ENCODE results near the gene NYNRIN. TPM values are rescaled to one million over a fixed set of nuclear protein-coding genes. Genes with fewer than 3 reads are reported as not detected.

Gene NYNRIN
- total and polyA plus RNA-seq, 9 donors, result 22.0 to 76.0 (median 54.6) TPM

DNA sequence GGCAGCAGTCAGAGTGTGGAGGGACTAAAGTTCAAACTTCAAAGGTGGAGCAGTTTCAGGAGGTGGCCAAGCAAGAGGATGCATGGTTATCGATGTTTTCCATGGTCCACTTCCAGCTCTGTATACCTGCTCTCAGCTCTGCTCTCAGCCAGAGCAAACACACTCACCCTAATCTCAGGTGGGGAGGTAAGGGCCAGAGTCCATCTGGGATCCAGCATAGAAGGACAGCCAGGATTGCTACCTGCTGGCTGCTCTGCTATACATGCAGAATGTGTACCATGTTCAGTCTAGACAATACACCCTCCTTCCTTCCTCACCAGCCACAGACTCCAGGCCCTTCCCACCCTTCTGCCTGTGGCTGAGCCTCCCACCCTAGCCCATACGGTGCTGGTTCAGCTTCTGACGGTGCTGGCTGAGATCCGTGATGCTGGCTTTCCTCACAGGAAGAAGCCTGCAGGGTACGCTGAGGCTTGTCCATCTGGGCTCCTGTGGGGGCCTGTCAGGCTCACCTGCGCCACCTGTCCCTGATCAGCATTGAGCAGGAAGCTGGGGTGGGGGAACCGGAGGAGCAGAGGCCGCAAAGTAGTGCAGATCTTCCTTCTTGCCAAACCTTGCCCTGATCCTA, 28.2 kb downstream of the NYNRIN start:
- intact Hi-C loops (cut with DNase I), result no loop called here
- Histone ChIP-seq H3K27ac (no peak overlapping the region), H3K9me3 (no peaks in the 10 kb centered on the region), H3K36me3 (no peaks in the 10 kb centered on the region), H3K4me1 (ENCODE audit: insufficient read depth) (peaks cover 15% of the 10 kb centered on the region), H3K27me3 (no peaks in the 10 kb centered on the region), H3K4me3 (no peak overlapping the region)
- TF ChIP-seq EP300 (IDR thresholded peaks at IDR 0.05) (no peak), POLR2A (IDR thresholded peaks at IDR 0.05) (no peak)
- TF ChIP-seq, protein P1, sequence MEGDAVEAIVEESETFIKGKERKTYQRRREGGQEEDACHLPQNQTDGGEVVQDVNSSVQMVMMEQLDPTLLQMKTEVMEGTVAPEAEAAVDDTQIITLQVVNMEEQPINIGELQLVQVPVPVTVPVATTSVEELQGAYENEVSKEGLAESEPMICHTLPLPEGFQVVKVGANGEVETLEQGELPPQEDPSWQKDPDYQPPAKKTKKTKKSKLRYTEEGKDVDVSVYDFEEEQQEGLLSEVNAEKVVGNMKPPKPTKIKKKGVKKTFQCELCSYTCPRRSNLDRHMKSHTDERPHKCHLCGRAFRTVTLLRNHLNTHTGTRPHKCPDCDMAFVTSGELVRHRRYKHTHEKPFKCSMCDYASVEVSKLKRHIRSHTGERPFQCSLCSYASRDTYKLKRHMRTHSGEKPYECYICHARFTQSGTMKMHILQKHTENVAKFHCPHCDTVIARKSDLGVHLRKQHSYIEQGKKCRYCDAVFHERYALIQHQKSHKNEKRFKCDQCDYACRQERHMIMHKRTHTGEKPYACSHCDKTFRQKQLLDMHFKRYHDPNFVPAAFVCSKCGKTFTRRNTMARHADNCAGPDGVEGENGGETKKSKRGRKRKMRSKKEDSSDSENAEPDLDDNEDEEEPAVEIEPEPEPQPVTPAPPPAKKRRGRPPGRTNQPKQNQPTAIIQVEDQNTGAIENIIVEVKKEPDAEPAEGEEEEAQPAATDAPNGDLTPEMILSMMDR (IDR thresholded peaks at IDR 0.05), result no peak
- WGBS, 3 donors, result 81 to 84% (median 82%) methylated on average over 7 to 8 of the region's 8 CpGs
- DNase-seq, result peak in 4 of 5 donors; percentile 20 to 40 (median 30)

DNA sequence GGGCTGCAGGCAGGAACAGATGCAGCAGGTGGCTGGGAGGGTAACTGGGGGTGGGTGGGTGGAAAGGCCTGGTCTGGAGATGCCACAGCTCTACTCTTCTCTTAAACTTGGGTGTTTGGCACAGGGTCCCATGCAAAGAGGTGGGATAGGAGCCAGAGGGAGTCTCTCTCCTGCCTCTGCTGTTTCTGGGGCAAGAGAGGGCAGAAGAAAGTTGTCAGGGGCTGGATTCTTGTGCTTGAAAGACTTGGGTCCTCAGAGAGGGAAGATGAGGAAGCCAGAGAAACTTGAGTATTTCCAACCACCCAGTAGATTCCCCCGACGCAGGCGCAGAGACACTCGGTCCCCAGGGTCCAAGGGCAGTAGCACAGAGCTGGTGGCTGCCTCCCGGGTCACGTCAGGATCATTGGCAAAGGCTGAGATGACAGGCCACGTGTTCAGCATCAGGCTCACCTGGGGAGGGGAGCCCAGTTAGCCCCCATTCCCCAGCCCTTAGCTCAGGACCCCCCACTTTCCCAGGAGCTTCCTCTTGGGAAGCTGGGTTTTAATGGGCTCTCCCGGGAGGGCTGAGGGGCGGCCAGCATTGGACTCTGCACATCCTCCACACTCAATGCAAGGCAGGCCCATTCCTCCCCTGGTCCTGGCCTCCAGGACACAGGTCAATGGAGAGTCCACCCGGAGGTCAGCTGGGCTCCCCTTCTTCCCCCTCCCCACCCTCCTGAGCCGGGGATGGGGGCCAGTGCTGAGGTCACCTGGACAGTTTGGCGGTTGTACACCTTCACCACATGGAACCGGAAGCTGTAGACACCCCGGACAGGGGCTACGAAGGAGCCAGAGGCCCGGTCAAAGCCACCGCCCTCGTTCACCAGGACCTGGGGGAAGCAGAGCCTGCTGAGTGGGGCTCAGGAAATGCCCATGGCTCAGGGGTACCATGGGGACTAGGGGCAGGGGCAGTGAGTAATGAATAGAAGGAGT, 29.0 kb downstream of the NYNRIN start:
- no peak for TF ChIP-seq EP300 (IDR thresholded peaks at IDR 0.05)
- TF ChIP-seq, protein P1 (IDR thresholded peaks at IDR 0.05), result no peak
- no peak for TF ChIP-seq POLR2A (IDR thresholded peaks at IDR 0.05)
- no peaks in the 10 kb centered on the region for H3K27me3 ChIP-seq
- DNase-seq, result peak; percentile 13 to 43 (median 38)
- no peaks in the 10 kb centered on the region for H3K9me3 ChIP-seq
- H3K4me1 ChIP-seq (ENCODE audit: insufficient read depth), result peaks cover 15% of the 10 kb centered on the region
- H3K4me3 ChIP-seq, result no peak overlapping the region
- WGBS, 3 donors, result 85 to 88% (median 85%) methylated on average over 18 of the region's 18 CpGs
- intact Hi-C loops (cut with DNase I), result no loop called here
- H3K27ac ChIP-seq, result peak overlapping the region in 1 of 2 donors; percentile 99
- no peaks in the 10 kb centered on the region for H3K36me3 ChIP-seq

DNA sequence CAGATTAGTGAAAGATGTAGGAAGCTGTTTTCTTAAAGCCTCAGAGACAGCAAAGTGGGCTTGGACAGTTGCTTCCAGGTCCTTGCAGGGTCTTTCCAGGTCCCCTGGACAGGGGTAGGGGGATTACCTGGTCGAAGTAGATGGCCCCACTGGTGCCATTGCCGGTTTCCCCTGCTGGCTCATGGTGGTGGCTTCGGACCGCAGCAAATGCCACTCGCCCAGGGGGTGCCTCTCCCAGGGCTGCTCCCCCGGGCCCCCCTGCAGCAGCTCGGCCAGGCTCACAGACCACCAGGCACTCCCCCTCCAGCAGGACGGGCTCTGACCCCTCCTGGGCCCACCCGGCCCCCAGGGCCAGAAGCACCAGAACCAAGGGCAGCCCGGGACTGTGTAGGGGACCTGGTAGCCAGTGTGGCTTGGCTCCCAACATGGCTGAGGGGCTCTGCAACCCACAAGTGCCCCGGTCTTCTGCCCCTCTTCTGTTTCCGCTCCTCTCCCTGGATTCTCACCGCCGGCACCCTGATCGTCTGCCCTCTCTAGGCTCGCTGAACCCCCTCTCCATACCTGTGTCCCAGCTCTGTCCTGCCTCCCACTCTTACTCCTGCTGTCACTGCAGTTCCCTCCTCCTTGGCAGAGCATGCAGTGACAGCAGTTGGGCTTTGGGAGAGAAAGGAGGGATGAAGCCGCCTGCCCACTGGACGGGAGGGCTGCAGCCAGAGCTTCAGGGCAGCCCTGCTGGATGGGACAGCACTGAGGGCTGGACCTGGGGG, 30.0 kb downstream of the NYNRIN start:
- Histone ChIP-seq H3K36me3 (no peaks in the 10 kb centered on the region), H3K27ac (peak overlapping the region; percentile 92 to 99), H3K4me3 (peak overlapping the region; percentile 71), H3K9me3 (no peaks in the 10 kb centered on the region), H3K4me1 (ENCODE audit: insufficient read depth) (peaks cover 15% of the 10 kb centered on the region), H3K27me3 (no peaks in the 10 kb centered on the region)
- WGBS, 3 donors, result 86 to 93% (median 89%) methylated on average over 11 to 18 of the region's 18 CpGs
- TF ChIP-seq EP300 (IDR thresholded peaks at IDR 0.05), result no peak
- TF ChIP-seq POLR2A (IDR thresholded peaks at IDR 0.05), result no peak
- TF ChIP-seq, protein P1 (IDR thresholded peaks at IDR 0.05), result no peak
- intact Hi-C loops (cut with DNase I), result loop anchor here in 1 of 4 donors (1.0 kb wide), 1 partner anchor 61 kb away; the partner anchor contains the start of gene NFATC4
- peak; percentile 28 to 55 (median 48) for DNase-seq

All from ovary (tissue), 9 donors.